ENCODE results near the gene BTK.
"Not testable (repeated sequence)": the region's sequence is repeated elsewhere in the genome, so short reads cannot be mapped to it uniquely, and the experiment has no call there.

BTK gene

GRCh38 chrX:101337776-101338271 is 48.2 kb downstream of the BTK start:
- DNase-seq (ENCODE audit: low read depth), result no peak

GRCh38 chrX:101334310-101334709 is 51.7 kb downstream of the BTK start:
- not testable (repeated sequence) for DNase-seq (ENCODE audit: low read depth)

GRCh38 chrX:101326600-101326999 is 59.4 kb downstream of the BTK start:
- DNase-seq (ENCODE audit: low read depth), result not testable (repeated sequence)

GRCh38 chrX:101303790-101304189 is 82.2 kb downstream of the BTK start:
- no peak for DNase-seq (ENCODE audit: low read depth)
